CD4-positive, alpha-beta T cell (primary cell): ENCODE results near the gene ADARB2. TPM values are rescaled to one million over a fixed set of nuclear protein-coding genes. Genes with fewer than 3 reads are reported as not detected.

Experiments
- ATAC-seq: fragments of 200-7000 bp; cut with Tn5 transposase; one replicate; pipeline ENCODE4 v1.10.0; 2022; ENCODE audit warnings: mild to moderate bottlenecking; ENCODE audit not compliant: poor library complexity
- CTCF ChIA-PET: fragments of 350-600 bp; sonication (Branson Sonifier 250); formaldehyde crosslinking; loops from one replicate; lab custom pipeline; 2021; ENCODE audit warnings: antibody characterized with exemption, inconsistent platforms; lab: Charles Lee
- POLR2A ChIA-PET: fragments of 350-600 bp; sonication (Branson Sonifier 250); formaldehyde crosslinking; loops from one replicate; lab custom pipeline; 2021; ENCODE audit warnings: antibody characterized with exemption, inconsistent platforms; lab: Charles Lee
- DNase-seq, 14 experiments: peaks; one replicate each; pipeline ENCODE4 v3.0.0-alpha.2; 2013 to 2020; ENCODE audit warnings: mixed read lengths in 2 of 14
- H3K27ac ChIP-seq, 2 donors: one replicate each; pipeline versions ENCODE4 v1.5.1 to v1.7.0; 2013; ENCODE audit warnings: low read length in 2 of 2, low read depth in 1 of 2, mild to moderate bottlenecking in 1 of 2
- H3K27me3 ChIP-seq, 2 experiments: 1 replicate in 1 of 2; 2 replicates in 1 of 2; pipeline versions ENCODE4 v1.6.1 to v1.7.0; 2013; ENCODE audit warnings: low read length in 2 of 2, control low read depth in 1 of 2, mild to moderate bottlenecking in 1 of 2, moderate library complexity in 1 of 2; ENCODE audit not compliant: insufficient read depth in 2 of 2, control insufficient read depth in 1 of 2
- H3K36me3 ChIP-seq: one replicate; pipeline ENCODE4 v1.6.1; 2013; ENCODE audit warnings: low read length, control low read depth; ENCODE audit not compliant: insufficient read depth
- H3K4me1 ChIP-seq: one replicate; pipeline ENCODE4 v1.6.1; 2013; ENCODE audit warnings: low read length, control low read depth; ENCODE audit not compliant: insufficient read depth
- H3K4me3 ChIP-seq: one replicate; pipeline ENCODE4 v1.5.1; 2013; ENCODE audit warnings: mild to moderate bottlenecking, low read length, moderate library complexity
- H3K9me3 ChIP-seq, 2 experiments: 1 replicate in 1 of 2; 2 replicates in 1 of 2; pipeline versions ENCODE4 v1.6.1 to v1.7.0; 2013; ENCODE audit warnings: low read length in 2 of 2, mild to moderate bottlenecking in 2 of 2, control low read depth in 1 of 2, moderate library complexity in 1 of 2; ENCODE audit not compliant: control insufficient read depth in 1 of 2, insufficient read depth in 1 of 2
- H3K27ac Mint-ChIP-seq: one replicate; pipeline ENCODE4 v1.8.0; 2020; ENCODE audit warnings: mixed read lengths
- H3K27me3 Mint-ChIP-seq: one replicate; pipeline ENCODE4 v1.8.0; 2021; ENCODE audit warnings: mixed read lengths
- H3K36me3 Mint-ChIP-seq: one replicate; pipeline ENCODE4 v1.8.0; 2021; ENCODE audit warnings: low read depth, mixed read lengths
- H3K4me1 Mint-ChIP-seq: one replicate; pipeline ENCODE4 v1.8.0; 2021; ENCODE audit warnings: low read depth, mixed read lengths
- H3K4me3 Mint-ChIP-seq: one replicate; pipeline ENCODE4 v1.8.0; 2020; ENCODE audit warnings: mild to moderate bottlenecking, mixed read lengths
- H3K9me3 Mint-ChIP-seq: one replicate; pipeline ENCODE4 v1.8.0; 2020; ENCODE audit warnings: mixed read lengths
- CTCF ChIP-seq: fragments of 200-600 bp; IDR thresholded peaks from one replicate; pipeline ENCODE4 v1.8.0; 2022; ENCODE audit warnings: antibody characterized with exemption, mild to moderate bottlenecking
- intact Hi-C, 2 experiments: fragments of 100-400 bp; cut with DNase I in 1 of 2; cut with micrococcal nuclease in 1 of 2; formaldehyde crosslinking; loops; one replicate each; pipeline versions ENCODE4 v1.15.1 to v1.9.0; 2023 to 2025; cut with DNase I, micrococcal nuclease
- total RNA-seq, 174 experiments: library from RNA in 2 of 174; stranded (reverse) in 2 of 174; gene quantifications; one replicate each; pipeline ENCODE4 v1.2.3 and lab custom pipeline; 2021 to 2026

Gene ADARB2
- total RNA-seq, 2 experiments from 2014 or later = 0.14 TPM; not detected in 1

- H3K4me3 ChIP-seq = no peak overlapping the region
- peak in 1 of 14 experiments; percentile 6 for DNase-seq
- Mint-ChIP-seq H3K27me3 (peaks cover 13% of the 10 kb centered on the region), H3K36me3 (no peaks in the 10 kb centered on the region), H3K4me3 (no peak overlapping the region), H3K27ac (no peak overlapping the region), H3K9me3 (no peaks in the 10 kb centered on the region), H3K4me1 (no peaks in the 10 kb centered on the region)
- no peaks in the 10 kb centered on the region for H3K9me3 ChIP-seq
- H3K27me3 ChIP-seq = no peaks in the 10 kb centered on the region
- ChIA-PET POLR2A (no interaction called here), CTCF (no interaction called here)
- H3K36me3 ChIP-seq = no peaks in the 10 kb centered on the region
- intact Hi-C loops = no loop called here
- H3K4me1 ChIP-seq = no peaks in the 10 kb centered on the region
- no peak overlapping the region for H3K27ac ChIP-seq
- no peak for ATAC-seq
- TF ChIP-seq CTCF = no peak
Measured at GRCh38 chr10:1653321-1653720, 84.0 kb downstream of the ADARB2 start.

GRCh38 chr10:1652151-1652550, 85.2 kb downstream of the ADARB2 start:
- intact Hi-C loops = no loop called here
- Histone ChIP-seq H3K27ac (no peak overlapping the region), H3K36me3 (no peaks in the 10 kb centered on the region), H3K4me1 (no peaks in the 10 kb centered on the region), H3K9me3 (no peaks in the 10 kb centered on the region), H3K27me3 (no peaks in the 10 kb centered on the region), H3K4me3 (no peak overlapping the region)
- DNase-seq (peak in 1 of 14 experiments; percentile 7), ATAC-seq (no peak)
- Mint-ChIP-seq H3K36me3 (no peaks in the 10 kb centered on the region), H3K4me1 (no peaks in the 10 kb centered on the region), H3K27ac (no peak overlapping the region), H3K4me3 (no peak overlapping the region), H3K9me3 (no peaks in the 10 kb centered on the region), H3K27me3 (peaks cover 8% of the 10 kb centered on the region)
- ChIA-PET CTCF (no interaction called here), POLR2A (no interaction called here)
- no peak for TF ChIP-seq CTCF

DNA sequence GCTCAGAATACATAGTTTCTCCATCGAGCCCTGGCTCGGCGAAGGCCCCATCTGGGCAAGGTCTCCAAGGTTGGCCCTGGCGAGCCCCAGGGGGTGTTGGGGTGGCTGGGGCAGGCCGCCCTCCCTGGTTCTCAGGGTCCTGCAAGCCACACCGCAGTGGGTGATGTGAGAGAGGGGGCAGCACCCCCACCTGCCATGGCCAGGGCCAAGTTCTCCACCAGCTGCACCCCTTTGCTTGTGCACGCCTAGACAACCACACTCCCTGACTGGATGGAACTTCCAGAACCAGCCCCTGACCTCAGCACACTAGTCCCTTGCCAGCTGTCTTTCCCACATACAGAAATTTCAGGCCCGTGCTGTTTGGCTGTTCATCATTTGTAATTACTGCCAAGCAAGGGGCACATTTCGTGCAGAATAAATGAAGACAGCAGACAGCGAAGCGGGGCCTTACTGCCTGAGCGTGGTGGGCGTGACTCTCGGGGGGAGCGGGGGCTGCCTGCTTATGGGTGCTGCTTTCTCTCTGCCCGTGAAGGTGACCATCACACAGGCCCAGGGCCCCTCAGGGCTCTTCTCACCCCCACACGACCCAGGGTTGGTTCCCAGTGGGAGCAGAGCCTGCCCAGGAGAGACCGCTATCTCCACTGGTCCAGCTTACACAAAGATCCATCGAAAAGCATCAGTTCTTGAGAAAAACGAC, 85.9 kb downstream of the ADARB2 start:
- H3K36me3 Mint-ChIP-seq = no peaks in the 10 kb centered on the region
- intact Hi-C loops = no loop called here
- H3K4me1 Mint-ChIP-seq = no peaks in the 10 kb centered on the region
- H3K27ac ChIP-seq = no peak overlapping the region
- H3K27me3 ChIP-seq = no peaks in the 10 kb centered on the region
- H3K27me3 Mint-ChIP-seq = peaks cover 8% of the 10 kb centered on the region
- ATAC-seq (no peak), DNase-seq (no peak)
- no peaks in the 10 kb centered on the region for H3K9me3 Mint-ChIP-seq
- H3K27ac Mint-ChIP-seq = no peak overlapping the region
- no peak overlapping the region for H3K4me3 ChIP-seq
- no peak for TF ChIP-seq CTCF
- H3K9me3 ChIP-seq = peaks cover 0 to 4% of the 10 kb centered on the region in 2 experiments
- no peaks in the 10 kb centered on the region for H3K36me3 ChIP-seq
- ChIA-PET CTCF (no interaction called here), POLR2A (no interaction called here)
- H3K4me1 ChIP-seq = no peaks in the 10 kb centered on the region
- no peak overlapping the region for H3K4me3 Mint-ChIP-seq
